MM.1S (cell line): ENCODE data around the gene OSER1.

Source experiments
- DNase-seq: peaks from one replicate; pipeline ENCODE4 v3.0.0-alpha.2; 2015
- H2AFZ ChIP-seq: fragments of 300-600 bp; sonication (generic); 2 replicates; pipeline ENCODE4 v1.6.0; 2016; ENCODE audit warnings: antibody characterized with exemption, low read length
- H3F3A ChIP-seq: fragments of 300-600 bp; sonication (generic); 2 replicates; pipeline ENCODE4 v1.6.1; 2016; ENCODE audit warnings: mild to moderate bottlenecking, antibody characterized with exemption, low read length, moderate library complexity, mixed read lengths; ENCODE audit not compliant: insufficient read depth
- H3K27ac ChIP-seq: fragments of 300-600 bp; sonication (generic); 2 replicates; pipeline ENCODE4 v1.5.1; 2016; ENCODE audit warnings: mild to moderate bottlenecking, low read length
- H3K27me3 ChIP-seq: fragments of 300-600 bp; sonication (generic); replicated peaks from 2 replicates; pipeline ENCODE4 v1.6.0; 2016; ENCODE audit warnings: low read length; ENCODE audit not compliant: insufficient read depth
- H3K36me3 ChIP-seq: fragments of 300-600 bp; sonication (generic); replicated peaks from 2 replicates; pipeline ENCODE4 v1.6.1; 2016; ENCODE audit warnings: mild to moderate bottlenecking, low read length, mixed read lengths; ENCODE audit not compliant: insufficient read depth
- H3K4me1 ChIP-seq: fragments of 300-600 bp; sonication (generic); 2 replicates; pipeline ENCODE4 v1.6.1; 2016; ENCODE audit warnings: low read length, mixed read lengths
- H3K4me2 ChIP-seq: fragments of 300-600 bp; sonication (generic); 2 replicates; pipeline ENCODE4 v1.6.0; 2016; ENCODE audit warnings: low read depth, low read length
- H3K4me3 ChIP-seq: fragments of 300-600 bp; sonication (generic); 2 replicates; pipeline ENCODE4 v1.5.1; 2016; ENCODE audit warnings: low read length, mixed read lengths
- H3K79me2 ChIP-seq: fragments of 300-600 bp; sonication (generic); 2 replicates; pipeline ENCODE4 v1.6.1; 2016; ENCODE audit warnings: mixed run types, low read length, mixed read lengths
- H3K9ac ChIP-seq: fragments of 300-600 bp; sonication (generic); 2 replicates; pipeline ENCODE4 v1.6.1; 2016; ENCODE audit warnings: low read length, mixed read lengths
- H3K9me2 ChIP-seq: fragments of 300-600 bp; sonication (generic); replicated peaks from 2 replicates; pipeline ENCODE4 v1.6.1; 2016; ENCODE audit warnings: mild to moderate bottlenecking, low read length, mixed read lengths; ENCODE audit not compliant: insufficient read depth
- H3K9me3 ChIP-seq: fragments of 300-600 bp; sonication (generic); replicated peaks from 2 replicates; pipeline ENCODE4 v1.6.1; 2016; ENCODE audit warnings: mild to moderate bottlenecking, low read length, mixed read lengths; ENCODE audit not compliant: insufficient read depth
- H4K20me1 ChIP-seq: fragments of 300-600 bp; sonication (generic); 2 replicates; pipeline ENCODE4 v1.6.1; 2016; ENCODE audit warnings: mild to moderate bottlenecking, low read length, moderate library complexity, mixed read lengths; ENCODE audit not compliant: insufficient read depth
- EZH2 ChIP-seq: fragments of 300-600 bp; sonication (generic); optimal IDR thresholded peaks from 2 replicates; pipeline ENCODE3; 2017; ENCODE audit warnings: low read depth, mild to moderate bottlenecking, antibody characterized with exemption, low read length, mixed read lengths
- EZH2phosphoT487 ChIP-seq: fragments of 300-600 bp; sonication (generic); IDR thresholded peaks from 2 replicates; pipeline ENCODE4 v1.6.1; 2018; ENCODE audit warnings: antibody characterized with exemption, low read length
- TF ChIP-seq, protein P1 (sequence below): fragments of 300-600 bp; sonication (generic); IDR thresholded peaks from 2 replicates; pipeline ENCODE4 v1.5.1; 2016; ENCODE audit warnings: antibody characterized with exemption, low read length, mixed read lengths

OSER1 gene

DNA sequence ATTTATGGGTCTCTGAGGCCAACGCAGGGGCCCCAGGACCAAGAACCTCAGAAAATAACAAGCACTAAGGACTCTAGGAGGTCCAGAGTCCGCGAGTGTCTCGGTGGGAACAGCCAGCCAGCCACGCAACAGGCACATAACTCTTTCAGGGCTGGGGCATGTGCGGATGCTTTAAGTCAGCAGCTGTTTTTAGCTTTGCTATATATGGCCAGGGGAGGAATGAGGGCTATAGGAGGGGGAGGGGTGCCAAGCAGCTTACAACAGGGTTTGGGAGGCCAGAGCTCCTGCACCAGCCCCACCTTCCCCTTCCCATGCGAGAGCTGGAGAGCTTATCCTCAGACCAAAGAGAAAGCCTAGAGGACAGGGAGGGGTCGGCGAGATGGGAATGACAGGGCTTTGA is 29.8 kb downstream of the OSER1 start:
- no peak overlapping the region for H3K9ac ChIP-seq
- no peak overlapping the region for H3K27ac ChIP-seq
- no peaks in the 10 kb centered on the region for H3K79me2 ChIP-seq
- no peak for TF ChIP-seq EZH2
- TF ChIP-seq EZH2phosphoT487: no peak
- TF ChIP-seq, protein P1, sequence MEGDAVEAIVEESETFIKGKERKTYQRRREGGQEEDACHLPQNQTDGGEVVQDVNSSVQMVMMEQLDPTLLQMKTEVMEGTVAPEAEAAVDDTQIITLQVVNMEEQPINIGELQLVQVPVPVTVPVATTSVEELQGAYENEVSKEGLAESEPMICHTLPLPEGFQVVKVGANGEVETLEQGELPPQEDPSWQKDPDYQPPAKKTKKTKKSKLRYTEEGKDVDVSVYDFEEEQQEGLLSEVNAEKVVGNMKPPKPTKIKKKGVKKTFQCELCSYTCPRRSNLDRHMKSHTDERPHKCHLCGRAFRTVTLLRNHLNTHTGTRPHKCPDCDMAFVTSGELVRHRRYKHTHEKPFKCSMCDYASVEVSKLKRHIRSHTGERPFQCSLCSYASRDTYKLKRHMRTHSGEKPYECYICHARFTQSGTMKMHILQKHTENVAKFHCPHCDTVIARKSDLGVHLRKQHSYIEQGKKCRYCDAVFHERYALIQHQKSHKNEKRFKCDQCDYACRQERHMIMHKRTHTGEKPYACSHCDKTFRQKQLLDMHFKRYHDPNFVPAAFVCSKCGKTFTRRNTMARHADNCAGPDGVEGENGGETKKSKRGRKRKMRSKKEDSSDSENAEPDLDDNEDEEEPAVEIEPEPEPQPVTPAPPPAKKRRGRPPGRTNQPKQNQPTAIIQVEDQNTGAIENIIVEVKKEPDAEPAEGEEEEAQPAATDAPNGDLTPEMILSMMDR: no peak
- no peak overlapping the region for H3K4me2 ChIP-seq
- no peak overlapping the region for H3K4me3 ChIP-seq
- H3K9me2 ChIP-seq: no peaks in the 10 kb centered on the region
- DNase-seq: no peak
- no peaks in the 10 kb centered on the region for H3K36me3 ChIP-seq
- no peaks in the 10 kb centered on the region for H3K27me3 ChIP-seq
- no peaks in the 10 kb centered on the region for H3K4me1 ChIP-seq
- no peaks in the 10 kb centered on the region for H3K9me3 ChIP-seq
- no peaks in the 10 kb centered on the region for H4K20me1 ChIP-seq
- H2AFZ ChIP-seq: no peak overlapping the region
- no peaks in the 10 kb centered on the region for H3F3A ChIP-seq

GRCh38 chr20:44176833-44177534 is 33.6 kb downstream of the OSER1 start:
- Histone ChIP-seq H2AFZ (no peak overlapping the region), H3K4me3 (no peak overlapping the region), H3K9me2 (no peaks in the 10 kb centered on the region), H3K36me3 (no peaks in the 10 kb centered on the region), H4K20me1 (no peaks in the 10 kb centered on the region), H3K27me3 (no peaks in the 10 kb centered on the region), H3K9me3 (no peaks in the 10 kb centered on the region), H3K27ac (no peak overlapping the region), H3K4me1 (no peaks in the 10 kb centered on the region), H3K79me2 (no peaks in the 10 kb centered on the region), H3K4me2 (no peak overlapping the region), H3K9ac (no peak overlapping the region), H3F3A (no peaks in the 10 kb centered on the region)
- TF ChIP-seq, protein P1: no peak
- TF ChIP-seq EZH2 (no peak), EZH2phosphoT487 (no peak)
- DNase-seq: no peak

- Histone ChIP-seq H3K4me3 (no peak overlapping the region), H3K9ac (no peak overlapping the region), H3K36me3 (no peaks in the 10 kb centered on the region), H3K4me2 (no peak overlapping the region), H3F3A (no peaks in the 10 kb centered on the region), H3K4me1 (no peaks in the 10 kb centered on the region), H3K9me3 (no peaks in the 10 kb centered on the region), H4K20me1 (no peaks in the 10 kb centered on the region), H2AFZ (no peak overlapping the region), H3K9me2 (no peaks in the 10 kb centered on the region), H3K27ac (no peak overlapping the region), H3K27me3 (no peaks in the 10 kb centered on the region), H3K79me2 (no peaks in the 10 kb centered on the region)
- no peak for TF ChIP-seq EZH2
- TF ChIP-seq, protein P1: no peak
- TF ChIP-seq EZH2phosphoT487: no peak
- DNase-seq: no peak
Measured at GRCh38 chr20:44174996-44175765, 35.4 kb downstream of the OSER1 start.
